Activated T-helper 1 cell treated with anti-CD3 and anti-CD28 coated beads, Interleukin-2, amount 50 U/mL, for 16 hours (primary cell): ENCODE measurements around the gene BAZ2B.
"Not testable (repeated sequence)": the region's sequence is repeated elsewhere in the genome, so short reads cannot be mapped to it uniquely, and the experiment has no call there.

Source experiments
- DNase-seq, 2 donors: peaks; one replicate each; pipeline ENCODE4 v3.0.0-alpha.2; 2020; ENCODE audit warnings: low read depth in 1 of 2, low spot score in 1 of 2

The BAZ2B gene

DNA sequence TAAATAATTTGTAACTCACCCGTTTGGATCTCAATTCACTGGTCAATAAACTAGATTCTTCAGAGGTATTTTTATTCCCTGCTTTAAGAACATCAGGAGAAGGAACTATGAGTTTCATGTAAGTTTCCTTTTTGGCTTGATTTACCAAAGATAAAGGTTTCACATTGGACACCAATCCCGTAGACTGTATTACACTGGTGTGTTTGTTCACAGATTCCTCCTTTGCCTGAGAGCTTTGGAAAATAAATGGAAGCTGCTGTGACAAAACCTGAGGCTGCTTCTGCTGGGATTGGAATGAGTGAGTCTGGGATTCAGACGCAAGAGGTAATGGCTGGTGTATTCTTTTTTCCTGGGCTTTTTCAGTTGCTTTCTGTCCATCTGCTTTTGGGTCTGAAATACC is 178.1 kb downstream of the BAZ2B start:
- no peak for DNase-seq

DNA sequence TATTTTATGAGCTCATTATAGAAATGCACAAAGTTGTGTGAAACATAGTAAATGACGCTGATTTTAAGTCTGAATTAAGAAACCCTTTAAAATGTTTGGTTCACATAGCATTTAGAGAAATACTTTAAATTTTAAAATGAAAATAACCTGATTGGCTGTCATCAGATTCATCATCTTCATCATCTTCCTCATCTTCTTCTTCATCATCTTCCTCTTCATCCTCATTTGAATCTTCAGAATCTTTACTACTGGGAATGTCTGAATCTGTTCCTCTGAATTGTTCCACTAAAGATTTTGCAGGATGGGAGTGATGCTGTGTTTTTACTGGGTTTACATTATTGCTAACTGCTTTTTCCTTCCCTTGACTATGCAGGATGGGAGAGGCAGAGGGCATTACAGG is 183.7 kb downstream of the BAZ2B start:
- DNase-seq = no peak

DNA sequence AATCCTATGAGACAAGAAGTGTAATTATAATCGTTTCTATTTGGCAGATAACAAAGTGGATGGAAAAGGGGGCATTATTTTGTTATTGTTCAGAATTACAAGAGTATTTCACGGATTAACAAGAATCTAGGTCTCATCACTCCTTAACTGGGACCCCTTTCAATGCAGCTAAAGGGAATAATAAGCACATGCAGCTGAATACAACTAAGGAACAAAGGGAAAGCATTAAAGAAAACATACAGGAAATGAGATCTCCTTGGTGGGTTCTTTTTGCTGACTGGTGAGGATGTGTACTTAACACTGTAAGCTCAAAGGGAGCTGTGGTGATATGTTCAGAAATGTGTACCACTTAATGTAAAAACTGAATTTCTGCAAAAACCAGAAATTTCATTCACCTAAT is 189.3 kb downstream of the BAZ2B start:
- no peak for DNase-seq

DNA sequence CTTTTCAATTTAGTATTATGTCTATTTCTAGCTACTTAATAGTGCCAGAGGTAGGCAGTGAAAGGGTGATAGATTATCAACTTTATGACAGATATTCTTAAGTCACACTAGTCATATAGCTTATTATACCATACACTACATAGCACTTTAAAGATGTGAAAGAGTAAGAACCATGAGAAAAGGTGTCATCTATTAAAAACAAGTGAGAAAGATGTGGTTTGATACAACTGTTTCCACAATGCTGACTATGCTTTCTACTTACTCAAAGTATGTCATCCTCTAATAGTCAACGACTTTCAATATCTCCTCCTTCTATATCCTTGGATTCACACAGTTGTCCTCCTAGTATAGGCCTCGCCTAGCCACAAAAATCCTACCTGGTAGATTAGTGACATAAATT is 196.9 kb downstream of the BAZ2B start:
- no peak for DNase-seq

DNA sequence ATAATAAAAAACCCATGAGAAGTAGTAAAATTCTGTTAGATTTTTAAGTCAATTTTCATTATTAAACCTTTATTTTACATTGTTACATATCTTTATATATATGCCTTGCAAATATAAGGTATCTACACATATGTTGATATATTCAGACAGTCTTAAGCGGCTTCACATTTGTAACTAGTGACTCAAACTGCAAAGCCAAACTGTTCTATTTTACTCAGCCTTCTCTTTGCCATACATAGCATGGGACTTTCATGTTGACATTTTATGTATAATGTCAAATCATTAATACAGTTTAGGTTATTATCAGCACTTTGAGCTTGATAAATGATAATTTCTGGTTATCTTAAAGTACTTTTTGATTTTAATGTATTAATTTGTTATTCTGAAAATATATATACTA is 204.9 kb downstream of the BAZ2B start:
- no peak for DNase-seq

DNA sequence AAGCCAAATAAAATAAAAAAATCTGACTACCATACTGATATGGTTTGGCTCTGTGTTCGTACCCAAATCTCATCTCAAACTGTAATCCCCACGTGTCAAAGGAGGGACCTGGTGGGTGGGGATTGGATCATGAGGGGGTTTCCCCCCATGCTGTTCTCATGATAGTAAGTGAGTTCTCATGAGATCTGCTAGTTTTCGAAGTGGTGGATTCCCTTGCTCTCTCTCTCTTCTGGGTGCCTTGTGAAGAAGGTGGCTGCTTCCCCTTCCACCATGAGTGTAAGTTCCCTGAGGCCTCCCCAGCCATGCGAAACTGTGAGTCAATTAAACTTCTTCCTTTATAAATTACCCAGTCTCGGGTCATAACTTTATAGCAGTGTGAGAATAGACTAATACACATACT is 206.1 kb downstream of the BAZ2B start:
- no peak for DNase-seq

DNA sequence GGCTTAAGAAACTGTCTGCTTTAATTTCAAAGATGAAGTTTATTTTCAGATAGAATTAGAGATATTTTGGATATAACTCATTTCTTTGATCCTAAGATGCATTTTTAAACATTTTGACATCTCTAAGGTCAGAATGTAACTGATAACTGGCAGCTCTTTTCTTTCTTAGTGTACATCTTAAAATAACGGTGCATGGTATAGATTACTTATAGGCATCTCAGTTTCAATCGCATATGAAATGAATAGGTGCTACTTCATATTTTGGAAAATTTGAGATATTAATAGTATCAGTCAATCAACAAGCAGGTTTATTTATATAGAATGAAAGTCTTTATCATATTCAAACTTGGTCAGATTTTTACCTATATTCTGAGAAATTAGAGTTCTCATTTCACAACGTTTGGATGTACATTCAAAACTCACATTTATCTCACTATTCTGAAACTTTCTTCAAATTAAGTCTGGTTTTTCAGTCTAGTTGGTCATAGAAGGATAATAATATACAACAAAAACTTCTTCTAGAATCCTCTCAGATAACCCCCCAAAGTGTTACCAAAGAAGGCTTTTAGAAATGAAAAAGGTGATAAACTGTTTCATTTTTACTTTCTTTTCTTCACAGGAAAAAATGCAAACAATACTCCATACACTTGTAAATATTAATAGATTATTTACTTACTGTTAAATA is 207.1 kb downstream of the BAZ2B start:
- no peak for DNase-seq

DNA sequence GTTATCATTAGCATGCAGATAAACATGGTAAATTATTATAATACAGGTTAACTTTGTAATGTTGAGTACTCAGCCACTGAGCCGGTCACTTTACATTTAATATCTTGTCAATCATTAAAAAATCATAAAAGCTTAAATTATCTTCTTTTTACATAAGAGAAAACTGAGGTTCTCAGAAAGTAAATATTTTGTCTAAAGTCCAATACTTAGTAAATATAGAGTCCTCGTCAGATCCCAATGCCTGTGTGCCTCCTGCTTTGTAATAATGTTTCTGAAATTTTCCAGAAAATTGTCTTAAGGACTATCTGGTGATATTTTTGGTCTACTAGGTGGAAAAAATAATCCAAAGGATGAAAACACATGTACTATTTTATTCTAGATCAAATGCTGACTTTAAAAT is 213.6 kb downstream of the BAZ2B start:
- no peak for DNase-seq

DNA sequence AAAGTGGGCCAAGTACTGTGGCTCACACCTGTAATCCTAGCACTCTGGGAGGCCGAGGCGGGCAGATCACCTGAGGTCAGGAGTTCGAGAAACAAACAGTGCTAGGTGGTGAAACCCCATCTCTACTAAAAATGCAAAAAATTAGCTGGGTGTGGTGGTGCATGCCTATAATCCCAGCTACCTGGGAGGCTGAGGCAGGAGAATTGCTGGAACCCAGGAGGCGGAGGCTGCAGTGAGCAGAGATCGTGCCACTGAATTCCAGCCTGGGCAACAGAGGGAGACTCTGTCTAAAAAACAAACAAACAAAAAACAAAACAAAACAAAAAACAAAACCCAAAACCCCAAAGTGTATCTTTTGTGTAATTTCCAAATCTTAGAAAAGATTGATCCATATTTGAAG is 214.2 kb downstream of the BAZ2B start:
- DNase-seq = not testable (repeated sequence)

DNA sequence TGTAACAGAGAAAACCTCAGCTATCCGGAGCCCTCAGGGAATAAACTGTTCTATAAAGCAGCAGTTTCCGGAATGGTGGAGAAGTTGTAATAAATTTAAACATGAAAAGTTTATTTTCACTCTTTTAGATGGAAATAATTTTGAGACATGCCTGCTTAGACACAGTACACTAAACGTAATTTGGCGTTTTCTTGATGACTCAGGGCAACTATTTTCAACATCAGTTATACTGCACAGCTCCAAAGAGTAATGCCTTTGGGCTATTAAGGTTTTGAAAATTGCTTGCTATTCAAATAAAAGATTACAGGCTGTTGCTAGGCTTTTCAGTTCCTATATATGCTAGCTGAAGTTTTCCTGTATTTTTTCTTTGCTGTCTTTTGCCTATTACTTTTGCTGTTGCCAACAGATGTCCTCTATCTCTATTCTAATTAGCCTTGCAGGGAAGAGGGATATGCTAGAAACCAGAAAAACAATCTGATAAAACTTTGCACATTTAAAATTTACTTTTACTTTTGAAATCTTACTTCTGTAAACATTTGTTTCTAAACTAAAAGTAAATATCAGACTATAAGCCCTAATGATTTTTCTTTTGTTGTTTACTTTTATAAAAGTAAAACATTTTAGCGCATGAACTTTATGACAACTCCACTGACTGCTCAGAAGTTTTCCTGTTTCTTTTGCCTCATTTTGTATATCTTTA is 216.5 kb downstream of the BAZ2B start:
- DNase-seq = no peak

DNA sequence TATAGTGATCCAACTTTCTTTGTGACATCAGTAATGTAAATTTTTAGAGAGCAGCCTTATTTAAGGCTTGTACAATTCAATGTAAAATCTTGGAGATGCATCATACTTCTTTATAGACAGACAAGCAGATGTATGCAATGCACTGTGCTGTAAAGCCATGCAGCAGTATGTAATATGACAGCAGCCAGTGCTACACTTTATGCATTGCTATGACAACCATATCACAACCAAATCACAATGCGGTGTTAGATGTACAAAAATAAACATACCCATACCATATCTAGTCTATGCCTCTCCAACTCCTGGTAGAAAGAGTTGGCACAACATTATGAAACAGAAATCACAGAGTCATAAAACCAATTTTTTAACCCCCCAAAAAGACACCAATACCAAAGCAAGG is 219.5 kb downstream of the BAZ2B start:
- DNase-seq = no peak

DNA sequence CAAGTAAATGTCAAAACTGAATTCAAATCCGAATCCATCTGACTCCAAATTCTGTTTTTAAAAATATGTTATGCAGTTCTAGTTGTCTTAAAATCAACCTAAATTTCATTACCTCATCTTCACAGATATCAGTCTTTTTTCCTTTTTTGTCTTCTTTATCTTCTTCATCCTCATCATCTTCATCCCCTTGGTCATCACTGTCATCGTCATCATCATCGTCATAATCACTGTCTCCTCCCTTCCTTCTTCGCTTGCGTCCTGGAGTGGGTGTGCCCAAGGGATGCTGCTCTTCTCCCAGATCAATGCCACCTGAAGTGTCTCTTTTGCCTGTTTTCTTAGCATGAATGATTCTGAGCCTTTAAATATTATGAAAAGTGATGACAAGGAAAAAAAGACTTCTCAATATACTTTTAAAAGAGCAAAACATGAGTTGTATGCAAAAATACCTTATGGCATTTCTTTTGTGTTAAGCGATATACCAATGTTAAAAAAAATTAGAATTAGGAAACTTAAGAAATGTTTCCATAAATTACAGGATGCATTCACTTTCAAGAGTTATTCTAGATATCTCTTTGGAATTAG is 233.8 kb downstream of the BAZ2B start:
- no peak for DNase-seq

DNA sequence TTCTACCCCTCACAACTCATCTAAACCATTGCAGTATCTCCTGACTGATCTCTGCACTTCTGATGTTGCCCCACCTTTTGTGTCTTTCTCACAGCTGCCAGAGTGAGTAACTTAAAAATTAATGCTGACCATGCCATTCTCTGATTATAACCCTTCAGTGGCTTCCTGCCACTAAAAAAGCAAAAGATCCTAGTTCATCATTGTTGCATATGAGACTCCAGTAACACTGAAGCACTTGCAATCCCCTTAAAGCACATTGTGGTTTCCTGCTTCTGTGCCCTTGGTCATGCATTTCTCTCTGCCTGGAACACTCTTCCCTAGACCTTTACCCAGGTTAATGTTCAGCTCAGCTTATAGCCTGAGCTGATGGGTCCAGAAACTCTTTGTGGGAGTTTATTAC is 234.8 kb downstream of the BAZ2B start:
- no peak for DNase-seq

DNA sequence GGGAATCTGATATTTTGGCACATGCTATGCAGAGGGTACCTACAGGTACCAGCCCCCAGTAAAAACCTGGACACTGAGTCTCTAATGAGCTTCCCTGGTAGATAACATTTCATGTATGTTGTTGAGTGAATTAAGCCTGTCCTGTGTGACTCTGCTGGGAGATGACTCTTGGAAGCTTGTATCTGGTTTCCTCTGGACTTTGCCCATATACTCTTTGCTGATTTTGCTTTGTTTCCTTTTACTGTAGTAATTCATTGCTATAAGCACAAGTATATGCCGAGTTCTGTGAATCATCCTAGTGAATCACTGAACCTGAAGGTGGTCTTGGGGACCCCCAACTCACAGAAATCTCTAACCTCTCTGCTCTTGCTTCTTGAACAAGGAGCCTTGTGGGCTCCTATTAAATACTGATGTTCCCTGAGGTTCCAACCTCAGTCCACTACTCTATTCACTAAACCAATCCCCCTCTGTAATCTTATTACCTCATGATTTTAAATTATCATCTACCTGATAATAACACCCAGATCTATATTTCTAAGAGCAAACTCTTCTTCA is 235.6 kb downstream of the BAZ2B start:
- DNase-seq = no peak

DNA sequence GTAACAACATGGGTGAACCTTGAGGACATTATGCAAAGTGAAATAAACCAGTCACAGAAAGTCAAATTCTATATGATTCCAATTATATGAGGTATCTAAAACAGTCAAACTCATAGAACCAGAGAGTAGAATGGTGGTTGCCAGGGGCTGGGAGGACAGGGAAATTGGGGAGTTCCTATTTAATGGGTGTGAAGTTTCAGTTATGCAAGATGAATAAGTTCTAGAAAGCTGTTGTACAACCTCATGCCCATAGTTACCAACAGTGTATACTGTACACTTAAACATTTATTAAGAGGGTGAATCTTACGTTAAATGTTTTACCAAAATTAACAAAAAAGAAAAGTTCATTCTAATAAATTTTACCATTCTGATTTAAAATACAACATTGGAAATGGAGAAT is 237.2 kb downstream of the BAZ2B start:
- DNase-seq = no peak

DNA sequence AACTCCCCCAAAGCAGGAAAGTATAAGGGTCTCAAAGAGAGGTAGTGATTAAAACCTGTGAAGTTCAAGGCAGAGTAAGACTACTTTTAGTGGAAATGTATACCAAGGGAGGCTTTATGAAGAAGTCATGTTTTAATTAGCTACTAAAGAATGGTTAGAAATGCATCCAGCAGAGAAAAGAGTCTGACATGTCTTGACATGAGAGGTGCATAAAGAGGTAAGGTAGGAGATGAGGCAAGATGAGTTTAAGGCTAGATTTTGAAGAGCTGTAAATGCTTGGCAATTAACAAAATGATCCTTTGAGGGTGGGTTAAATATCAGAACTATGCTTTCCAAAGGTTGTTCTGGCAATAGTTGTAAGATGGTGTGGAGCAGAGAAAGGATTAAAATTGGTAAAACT is 241.1 kb downstream of the BAZ2B start:
- DNase-seq = no peak

DNA sequence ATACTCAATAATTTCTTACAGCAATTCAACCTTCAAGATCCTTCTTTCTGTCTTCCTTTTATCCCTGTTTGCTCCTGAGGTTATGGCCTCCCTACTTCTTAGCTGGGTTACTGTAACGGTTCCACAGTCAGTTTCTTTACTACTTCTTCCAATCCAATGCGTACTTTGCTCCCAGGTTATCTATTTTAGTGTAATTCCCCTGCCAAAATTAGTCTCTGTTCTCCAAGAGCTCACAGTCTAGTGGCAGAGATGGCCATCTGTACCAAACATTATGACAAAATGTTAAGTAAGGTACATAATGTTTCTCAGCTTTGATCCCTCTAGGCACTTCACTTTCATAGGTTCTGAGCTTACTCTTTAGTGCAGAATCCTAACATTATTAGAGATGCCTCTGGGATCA is 244.8 kb downstream of the BAZ2B start:
- no peak for DNase-seq

DNA sequence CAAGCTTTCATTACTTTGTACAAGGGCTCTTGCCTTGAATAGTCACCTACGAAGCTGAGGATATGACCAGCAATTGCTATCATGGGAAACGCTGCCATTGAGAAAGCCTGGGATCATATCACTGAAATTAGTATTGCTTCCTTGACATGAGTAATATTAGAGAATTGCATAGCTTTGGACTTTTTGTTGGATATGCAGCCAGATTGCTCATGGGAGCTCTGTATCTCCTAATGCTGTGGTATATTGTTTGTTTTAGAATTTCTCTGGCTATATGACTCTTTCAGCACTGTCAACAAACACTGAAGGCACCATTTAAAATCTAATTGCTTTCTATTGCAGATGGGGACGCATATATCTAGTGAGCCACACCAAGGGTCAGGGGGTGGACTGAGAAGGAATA is 249.8 kb downstream of the BAZ2B start:
- DNase-seq = no peak

DNA sequence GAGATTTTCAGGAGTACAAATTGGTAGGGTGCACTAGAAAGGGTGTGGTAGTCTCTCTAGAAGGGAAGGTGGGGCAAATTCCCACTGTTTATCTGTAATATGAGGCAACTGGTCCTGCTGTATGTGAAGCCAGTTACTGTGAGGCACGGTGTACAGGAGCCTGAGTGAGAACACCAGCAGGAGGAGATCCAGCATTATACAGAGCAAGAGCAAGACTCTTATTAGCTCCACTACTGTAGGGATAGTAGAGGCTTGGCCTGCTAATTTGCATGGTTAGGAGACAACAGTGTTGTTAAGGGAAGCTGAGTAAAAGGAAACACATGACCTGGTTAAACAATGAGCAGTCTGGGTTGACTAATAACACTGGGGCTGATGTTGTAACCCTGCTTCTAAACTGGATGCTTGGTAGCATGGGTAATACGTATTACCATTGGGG is 253.5 kb downstream of the BAZ2B start:
- no peak for DNase-seq

DNA sequence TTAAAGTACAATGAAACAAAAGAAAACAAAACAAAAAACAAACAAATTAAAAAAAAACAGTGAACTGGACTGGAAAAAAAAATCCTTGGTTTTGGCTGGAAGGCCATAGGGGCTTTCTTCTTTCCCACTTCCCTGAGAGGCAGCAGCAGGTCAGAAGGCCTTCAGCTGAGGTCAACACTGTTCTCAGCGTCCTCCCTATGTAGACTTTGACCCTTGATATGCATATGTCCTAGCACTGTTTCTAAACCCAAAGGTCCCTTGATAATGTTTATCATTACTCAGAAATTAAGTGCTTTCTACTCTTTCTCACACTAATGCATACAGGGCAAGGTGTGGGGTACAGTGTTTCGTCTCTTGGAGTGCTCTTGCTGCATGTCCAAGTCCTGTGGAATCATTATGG is 254.3 kb downstream of the BAZ2B start:
- DNase-seq = no peak

DNA sequence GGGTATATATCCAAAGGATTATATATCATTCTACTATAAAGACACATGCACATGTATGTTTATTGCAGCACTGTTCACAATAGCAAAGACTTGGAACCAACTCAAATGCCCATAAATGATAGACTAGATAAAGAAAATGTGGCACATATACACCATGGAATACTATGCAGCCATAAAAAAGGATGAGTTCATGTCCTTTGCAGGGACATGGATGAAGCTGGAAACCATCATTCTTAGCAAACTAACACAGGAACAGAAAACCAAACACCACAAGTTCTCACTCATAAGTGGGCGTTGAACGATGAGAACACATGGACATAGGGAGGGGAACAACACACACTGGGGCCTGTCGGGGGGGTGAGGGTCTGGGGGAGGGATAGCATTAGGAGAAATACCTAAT is 254.7 kb downstream of the BAZ2B start:
- not testable (repeated sequence) for DNase-seq

DNA sequence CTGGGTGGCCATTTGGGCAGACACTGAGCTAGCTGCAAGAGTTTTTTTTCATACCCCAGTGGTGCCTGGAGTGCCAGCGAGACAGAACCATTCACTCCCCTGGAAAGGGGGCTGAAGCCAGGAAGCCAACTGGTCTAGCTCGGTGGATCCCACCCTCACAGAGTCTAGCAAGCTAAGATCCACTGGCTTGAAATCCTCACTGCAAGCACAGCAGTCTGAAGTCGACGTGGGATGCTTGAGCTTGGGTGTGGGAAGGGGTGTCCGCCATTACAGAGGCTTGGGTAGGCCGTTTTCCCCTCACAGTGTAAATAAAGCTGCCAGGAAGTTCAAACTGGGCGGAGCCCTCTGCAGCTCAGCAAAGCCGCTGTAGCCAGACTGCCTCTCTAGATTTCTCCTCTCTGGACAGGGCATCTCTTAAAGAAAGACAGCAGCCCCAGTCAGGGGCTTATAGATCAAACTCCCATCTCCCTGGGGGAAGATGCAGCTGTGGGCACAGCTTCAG is 260.2 kb downstream of the BAZ2B start:
- no peak for DNase-seq
